Measurements from ENCODE around the gene ARSI. TPM values are rescaled to one million over a fixed set of nuclear protein-coding genes. Genes with fewer than 3 reads are reported as not detected.

Gene ARSI
- total RNA-seq, 1 donor = 4.7 TPM

DNA sequence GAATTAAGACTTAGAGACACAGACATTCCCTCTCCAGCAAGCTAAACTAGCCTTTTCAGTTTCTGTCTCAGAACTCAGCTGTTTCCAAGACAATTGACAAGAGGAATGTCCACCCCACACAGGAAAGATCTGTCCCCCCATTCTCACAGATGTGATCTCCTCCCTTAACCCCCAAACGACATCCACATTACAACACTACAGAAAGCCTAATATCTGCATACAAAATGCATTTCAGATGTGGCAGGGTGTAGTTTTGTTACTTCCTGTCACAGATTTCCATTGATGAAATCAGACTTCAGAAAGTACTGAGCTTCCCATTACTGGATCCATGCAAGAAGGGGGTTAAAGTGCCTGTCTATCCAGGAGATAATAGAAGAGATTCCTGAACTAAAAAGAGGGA is 2.9 kb upstream of the ARSI start:
- H3K36me3 ChIP-seq (ENCODE audit: insufficient read depth, low read length) = no peaks in the 10 kb centered on the region
- H3K27ac ChIP-seq (ENCODE audit: low read depth, low read length) = no peak overlapping the region
- H3K9me3 ChIP-seq (ENCODE audit: low read depth, low read length) = no peaks in the 10 kb centered on the region
- H3K79me2 ChIP-seq (ENCODE audit: insufficient read depth, low read length) = no peaks in the 10 kb centered on the region
- H3K4me3 ChIP-seq (ENCODE audit: insufficient read depth, low read length) = no peak overlapping the region
- H3K4me2 ChIP-seq (ENCODE audit: insufficient read depth, low read length) = no peak overlapping the region
- H3K27me3 ChIP-seq (ENCODE audit: insufficient read depth, low read length) = no peaks in the 10 kb centered on the region
- DNase-seq (ENCODE audit: insufficient read length, low spot score, missing footprints) = no peak
- H4K20me1 ChIP-seq (ENCODE audit: insufficient read depth, low read length) = no peaks in the 10 kb centered on the region
- peak overlapping the region; percentile 7 for H2AFZ ChIP-seq (ENCODE audit: low read length)
- H3K4me1 ChIP-seq (ENCODE audit: insufficient read depth, low read length) = peaks cover 17% of the 10 kb centered on the region
- no peak for TF ChIP-seq CTCF (IDR thresholded peaks at IDR 0.05; ENCODE audit: extremely low read depth, low read depth, low read length)

DNA sequence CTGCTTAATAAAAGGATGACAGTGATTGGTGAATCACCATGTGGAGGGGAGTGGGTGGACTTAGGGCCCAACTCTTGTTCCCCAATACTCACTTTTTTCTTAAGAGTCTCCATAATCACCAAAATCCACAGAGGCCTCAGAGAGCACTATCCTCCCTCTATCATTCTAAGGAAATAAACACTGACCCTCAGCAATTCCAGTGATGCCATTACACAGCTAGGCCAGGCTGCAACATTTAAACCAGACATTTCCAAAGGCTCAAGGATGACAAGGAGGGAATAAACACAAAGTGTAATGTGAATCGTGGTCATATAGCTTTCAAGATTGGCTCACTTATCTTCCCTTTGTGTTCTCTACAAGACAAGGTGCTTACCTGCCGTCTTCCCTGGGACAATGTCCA is 2.4 kb upstream of the ARSI start:
- no peaks in the 10 kb centered on the region for H3K36me3 ChIP-seq (ENCODE audit: insufficient read depth, low read length)
- H3K4me2 ChIP-seq (ENCODE audit: insufficient read depth, low read length) = no peak overlapping the region
- TF ChIP-seq CTCF (IDR thresholded peaks at IDR 0.05; ENCODE audit: extremely low read depth, low read depth, low read length) = no peak
- H4K20me1 ChIP-seq (ENCODE audit: insufficient read depth, low read length) = no peaks in the 10 kb centered on the region
- H2AFZ ChIP-seq (ENCODE audit: low read length) = peak overlapping the region; percentile 7
- no peak overlapping the region for H3K4me3 ChIP-seq (ENCODE audit: insufficient read depth, low read length)
- no peaks in the 10 kb centered on the region for H3K79me2 ChIP-seq (ENCODE audit: insufficient read depth, low read length)
- peaks cover 20% of the 10 kb centered on the region for H3K4me1 ChIP-seq (ENCODE audit: insufficient read depth, low read length)
- no peak overlapping the region for H3K27ac ChIP-seq (ENCODE audit: low read depth, low read length)
- no peak for DNase-seq (ENCODE audit: insufficient read length, low spot score, missing footprints)
- no peaks in the 10 kb centered on the region for H3K9me3 ChIP-seq (ENCODE audit: low read depth, low read length)
- H3K27me3 ChIP-seq (ENCODE audit: insufficient read depth, low read length) = no peaks in the 10 kb centered on the region

DNA sequence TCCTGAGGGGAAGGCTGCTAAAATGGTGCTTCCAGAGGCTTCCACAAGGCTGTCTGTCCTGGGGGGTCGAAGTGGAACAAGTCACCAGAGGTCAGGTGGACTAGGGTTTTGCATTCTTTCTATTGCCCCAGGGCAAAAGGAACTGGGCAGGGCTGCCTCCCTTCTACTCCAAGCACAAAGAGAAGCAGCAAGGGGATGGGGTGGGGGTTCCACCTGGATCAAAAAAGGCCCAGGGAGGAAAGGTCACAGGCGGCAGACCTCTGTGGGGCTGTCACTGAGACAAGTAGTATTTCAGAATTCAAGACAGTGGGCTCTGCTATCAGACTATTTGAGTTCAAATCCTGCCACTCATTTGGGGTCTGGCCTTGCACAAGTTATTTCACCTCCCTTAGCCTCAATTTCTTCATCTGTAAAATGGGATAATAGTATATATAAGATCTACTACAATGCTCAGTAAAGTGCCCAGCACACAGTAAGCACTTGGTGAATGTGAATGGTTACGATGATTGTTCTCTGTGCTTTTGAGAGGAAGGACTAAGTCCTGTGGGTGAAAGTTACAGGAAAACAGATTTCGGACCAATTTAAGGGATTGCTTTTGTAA is 1.9 kb upstream of the ARSI start:
- H3K4me2 ChIP-seq (ENCODE audit: insufficient read depth, low read length) = no peak overlapping the region
- no peak overlapping the region for H3K27ac ChIP-seq (ENCODE audit: low read depth, low read length)

More for the DNA sequence above, 1.9 kb upstream of the ARSI start:
- peaks cover 25% of the 10 kb centered on the region for H3K4me1 ChIP-seq (ENCODE audit: insufficient read depth, low read length)
- no peak overlapping the region for H2AFZ ChIP-seq (ENCODE audit: low read length)
- no peaks in the 10 kb centered on the region for H3K9me3 ChIP-seq (ENCODE audit: low read depth, low read length)
- no peak for TF ChIP-seq CTCF (IDR thresholded peaks at IDR 0.05; ENCODE audit: extremely low read depth, low read depth, low read length)
- no peaks in the 10 kb centered on the region for H3K36me3 ChIP-seq (ENCODE audit: insufficient read depth, low read length)
- no peaks in the 10 kb centered on the region for H3K79me2 ChIP-seq (ENCODE audit: insufficient read depth, low read length)
- no peaks in the 10 kb centered on the region for H3K27me3 ChIP-seq (ENCODE audit: insufficient read depth, low read length)
- no peak for DNase-seq (ENCODE audit: insufficient read length, low spot score, missing footprints)
- H4K20me1 ChIP-seq (ENCODE audit: insufficient read depth, low read length) = no peaks in the 10 kb centered on the region
- H3K4me3 ChIP-seq (ENCODE audit: insufficient read depth, low read length) = no peak overlapping the region

All from osteoblast (primary cell).